Right renal cortex interstitium (tissue), 3 donors: ENCODE data around the gene SLC44A5. TPM values are rescaled to one million over a fixed set of nuclear protein-coding genes. Genes with fewer than 3 reads are reported as not detected.
A peak's percentile ranks its signal among the peaks of the same experiment; 100 is the strongest.

Experiments used
- DNase-seq, 3 donors: peaks; one replicate each; pipeline ENCODE4 v3.0.0-alpha.2; 2013; ENCODE audit warnings: low read depth in 3 of 3, low spot score in 2 of 3
- polyA plus RNA-seq, 3 donors: library from polyadenylated mRNA; unstranded; fragments of 120-200 nt; gene quantifications; one replicate each; pipeline ENCODE4 v1.2.1, GENCODE V29; 2013; ENCODE audit not compliant: insufficient read length in 3 of 3

The SLC44A5 gene
- polyA plus RNA-seq, 3 donors, result 10.3 to 14.9 (median 10.4) TPM

DNA sequence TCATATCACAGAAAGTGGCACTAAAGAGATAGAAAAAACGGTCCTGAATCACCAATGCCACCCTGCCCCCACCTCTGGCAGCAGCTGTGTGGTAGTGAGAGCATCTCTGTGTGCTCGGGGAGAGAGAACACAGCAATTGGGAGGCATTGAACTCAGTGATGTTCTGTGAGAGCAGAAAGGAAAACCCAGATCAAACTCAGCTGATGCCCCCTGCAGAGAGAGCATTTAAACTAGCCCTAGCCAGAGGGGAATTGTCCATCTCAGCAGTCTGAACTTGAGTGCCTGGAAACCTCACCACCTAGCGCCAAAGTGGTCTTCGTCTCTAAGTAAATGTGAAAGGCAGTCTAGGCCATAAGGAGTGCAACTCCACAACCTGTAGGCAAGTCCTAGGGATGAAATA lies 21.3 kb downstream of the SLC44A5 start:
- DNase-seq, result no peak

DNA sequence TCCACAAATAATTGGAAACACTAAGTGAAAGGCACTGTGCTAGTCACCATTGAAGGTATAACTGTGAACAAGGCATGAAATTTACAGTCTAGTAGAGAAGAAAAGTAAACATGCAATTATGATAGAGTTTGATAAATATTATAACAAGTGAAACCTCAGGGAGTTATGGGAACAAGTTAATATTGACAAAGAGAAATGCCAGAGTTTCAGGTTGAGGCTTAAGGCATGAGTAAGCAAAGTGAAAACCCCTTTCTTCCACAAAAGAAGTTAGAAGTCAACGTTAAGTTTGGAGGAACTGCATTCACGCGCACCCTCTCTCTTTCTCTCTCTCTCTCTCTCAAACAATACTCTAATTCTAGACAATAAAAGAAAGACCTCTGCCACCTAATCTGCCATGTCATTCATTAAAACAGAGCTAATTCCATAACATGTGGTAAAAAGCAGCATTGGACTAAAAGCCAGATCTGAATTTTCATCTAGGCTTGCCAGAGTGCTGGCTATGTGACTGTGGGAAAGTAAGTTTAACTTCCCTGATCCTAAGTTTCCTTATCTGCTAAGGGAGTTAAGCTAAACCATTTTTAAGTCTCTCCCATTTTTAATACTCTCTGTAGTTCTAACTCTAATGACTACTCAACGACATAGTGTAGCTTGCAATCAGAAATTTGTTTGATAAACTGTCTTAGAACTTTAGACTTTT lies 22.0 kb downstream of the SLC44A5 start:
- no peak for DNase-seq

DNA sequence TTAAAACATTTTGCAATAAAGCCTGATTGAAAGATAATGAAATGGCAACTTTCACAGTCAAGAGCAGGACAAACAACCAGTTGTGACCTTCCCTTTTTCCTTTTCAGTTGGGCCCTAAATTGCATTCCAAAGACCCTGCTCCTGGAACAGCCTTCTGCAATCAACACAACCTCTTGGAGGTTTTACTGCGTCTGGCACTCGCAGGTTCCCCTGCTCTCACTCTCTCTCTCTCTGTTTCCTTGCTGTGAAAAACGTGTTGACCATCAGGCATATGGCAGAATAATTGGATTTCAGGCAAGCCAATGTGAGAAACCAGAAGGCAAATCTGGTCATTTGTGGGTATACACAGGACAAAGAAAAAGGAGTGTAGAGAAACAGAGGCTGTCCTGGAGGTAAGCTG lies 23.2 kb downstream of the SLC44A5 start:
- DNase-seq, result no peak

DNA sequence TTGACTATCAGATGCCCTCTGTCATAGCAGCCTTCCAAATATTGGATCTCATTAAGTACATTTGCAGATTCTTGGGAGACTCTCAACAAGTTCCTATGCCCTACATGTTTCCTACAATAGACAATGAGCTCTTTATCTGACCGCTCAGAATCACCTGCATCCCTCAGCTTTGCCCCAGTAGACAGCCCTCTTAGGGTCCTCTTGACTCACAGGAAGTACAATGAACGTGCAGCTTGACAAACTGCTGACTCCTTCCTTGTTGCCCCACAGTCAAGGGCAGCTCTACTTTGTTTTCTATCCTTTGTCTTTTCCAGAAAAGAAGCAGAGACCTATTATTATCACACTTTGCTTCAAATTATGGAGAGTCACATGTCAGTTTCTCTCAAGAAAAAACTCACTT lies 27.6 kb downstream of the SLC44A5 start:
- DNase-seq, result no peak

DNA sequence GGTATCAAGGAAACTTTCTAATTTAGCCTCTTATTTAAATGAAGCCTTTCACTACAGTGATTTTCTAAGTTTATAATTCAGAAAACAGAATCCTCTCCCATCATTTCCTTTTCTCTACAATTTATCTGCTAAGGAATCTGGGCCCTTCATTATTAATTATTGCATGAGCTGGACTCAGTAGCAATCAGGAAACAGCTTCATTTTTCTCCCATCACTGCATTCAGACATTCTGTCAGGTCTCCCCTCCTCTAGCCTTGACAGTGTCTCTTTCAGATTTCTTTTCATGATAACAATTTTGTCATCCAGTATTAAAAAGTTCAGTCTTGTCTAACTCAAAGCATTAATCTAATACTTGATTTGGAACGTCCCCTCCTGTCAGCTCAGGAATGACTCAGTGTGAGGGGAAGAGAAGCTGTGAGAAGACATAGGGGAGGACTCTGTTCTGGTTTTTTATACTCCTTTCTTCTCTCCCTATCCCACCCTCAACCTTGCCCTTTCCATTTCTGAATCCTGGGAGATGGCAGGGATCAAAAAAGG lies 28.1 kb downstream of the SLC44A5 start:
- no peak for DNase-seq

DNA sequence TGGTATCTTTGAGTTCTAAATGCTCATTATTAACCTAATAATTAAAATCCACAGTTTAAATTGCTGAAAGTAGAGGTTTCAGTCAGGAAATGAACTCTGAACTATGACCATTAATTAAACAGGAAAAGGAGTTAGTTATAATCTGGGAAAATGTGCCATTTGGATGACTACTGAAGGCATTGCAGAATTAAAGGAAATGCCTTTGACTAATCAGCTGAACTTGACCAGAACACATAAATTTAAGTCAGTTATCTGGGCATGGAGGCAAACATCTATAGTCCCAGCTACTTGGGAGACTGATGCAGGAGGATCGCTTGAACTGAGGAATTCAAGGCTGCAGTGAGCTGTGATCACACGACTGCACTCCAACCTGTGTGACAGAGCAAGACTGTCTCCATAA lies 31.9 kb downstream of the SLC44A5 start:
- no peak for DNase-seq

DNA sequence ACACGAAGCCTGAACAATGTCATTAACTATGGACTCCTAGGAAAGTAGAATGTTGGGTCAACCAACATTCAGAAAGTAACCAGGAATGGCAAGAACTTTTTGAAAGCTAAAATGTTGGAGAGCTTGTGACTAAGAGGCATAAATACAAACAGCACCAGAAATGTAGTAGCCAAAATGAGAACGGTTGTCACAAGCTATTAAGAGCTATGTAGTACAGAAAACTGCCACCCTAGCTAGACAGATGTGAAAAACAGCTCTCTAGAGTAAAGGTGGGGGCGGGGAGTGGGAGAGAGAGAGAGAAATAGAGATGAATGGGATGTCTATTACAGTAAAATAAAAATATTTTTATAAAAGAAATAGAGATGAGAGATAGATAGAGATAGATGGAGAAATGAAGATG lies 35.1 kb downstream of the SLC44A5 start:
- no peak for DNase-seq

DNA sequence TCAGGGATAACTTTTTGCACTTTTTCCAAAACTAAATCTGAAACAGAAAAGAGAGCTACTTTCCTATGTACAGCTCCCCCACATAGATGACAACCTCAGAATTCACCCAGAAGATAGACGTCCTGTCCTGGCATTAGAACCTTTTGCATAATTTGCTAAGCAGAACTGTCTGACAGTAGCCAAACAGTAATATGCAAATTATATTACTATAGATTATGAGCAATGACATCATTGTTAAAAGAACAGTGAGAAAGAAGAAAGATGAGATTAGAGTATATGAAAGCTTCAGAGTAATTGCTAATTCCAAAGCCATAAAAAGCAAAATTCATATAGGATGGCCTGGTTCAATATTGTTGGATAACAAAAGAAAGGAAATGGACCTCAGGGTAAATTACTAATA lies 43.7 kb downstream of the SLC44A5 start:
- no peak for DNase-seq

DNA sequence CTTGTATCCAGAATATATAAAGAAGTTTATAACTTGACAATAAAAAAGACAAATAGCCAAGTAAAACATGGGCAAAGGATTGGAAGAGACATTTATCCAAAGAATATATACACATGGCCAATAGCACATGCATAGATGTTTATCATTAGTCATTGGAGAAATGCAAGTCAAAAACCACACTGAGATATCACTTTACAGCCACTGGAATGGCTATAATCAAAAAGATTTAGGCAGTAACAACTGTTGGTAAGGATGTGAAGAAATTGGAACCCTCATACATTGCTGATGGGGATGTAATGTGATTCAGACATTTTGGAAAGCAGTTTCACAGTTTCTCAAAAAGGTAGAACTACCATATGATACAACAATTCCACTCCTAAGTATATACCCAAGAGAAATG lies 51.1 kb downstream of the SLC44A5 start:
- DNase-seq, result no peak

DNA sequence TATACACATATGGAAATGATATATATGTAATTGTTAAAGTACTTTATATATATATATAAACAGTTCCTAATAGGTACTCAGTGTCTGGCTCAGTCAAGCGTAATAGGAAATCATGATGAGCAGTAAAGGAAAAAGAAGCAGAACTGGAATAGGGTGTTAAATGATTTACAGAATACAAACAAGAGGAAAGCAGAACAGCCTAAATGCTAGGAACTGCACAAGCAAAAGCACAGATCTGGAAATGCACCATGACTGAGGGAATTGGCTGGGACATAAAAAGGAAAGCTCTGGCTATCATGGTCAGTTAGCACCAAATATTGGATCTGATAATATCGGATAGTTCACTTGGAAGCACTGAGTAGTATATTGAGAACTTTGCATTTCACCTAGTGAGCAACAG lies 51.8 kb downstream of the SLC44A5 start:
- DNase-seq, result peak in 1 of 3 donors; percentile 15

DNA sequence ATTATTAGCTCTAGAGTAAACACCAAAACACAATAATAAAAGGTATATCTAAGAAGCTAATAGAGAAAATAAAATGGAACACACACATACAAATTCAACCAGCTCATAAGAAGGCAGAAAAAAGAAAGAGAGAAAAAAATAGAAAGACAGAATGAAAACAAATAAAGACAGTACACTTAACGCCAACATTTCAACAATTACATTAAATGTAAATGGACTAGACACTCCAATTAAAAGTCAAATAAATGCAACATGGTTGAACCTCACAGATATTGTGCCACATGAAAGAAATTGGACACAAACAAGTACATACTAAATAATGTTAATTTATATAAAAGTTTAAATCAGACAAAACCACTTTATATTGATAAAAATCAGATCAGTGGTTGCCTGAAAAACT lies 56.0 kb downstream of the SLC44A5 start:
- no peak for DNase-seq

DNA sequence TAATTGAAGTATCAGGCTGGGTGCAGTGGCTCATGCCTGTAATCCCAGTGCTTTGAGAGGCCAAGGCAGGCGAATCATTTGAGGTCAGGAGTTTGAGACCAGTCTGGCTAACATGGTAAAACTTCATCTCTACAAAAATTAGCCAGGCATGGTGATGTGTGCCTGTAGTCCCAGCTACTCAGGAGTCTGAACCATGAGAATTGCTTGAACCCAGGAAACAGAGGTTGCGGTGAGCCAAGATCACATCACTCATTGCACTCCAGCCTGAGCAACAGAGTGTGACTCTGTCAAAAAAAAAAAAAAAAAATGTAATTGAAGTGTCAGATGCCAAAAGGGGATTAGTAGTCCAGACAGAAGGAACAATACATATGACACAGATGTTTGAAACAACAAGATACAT lies 56.7 kb downstream of the SLC44A5 start:
- no peak for DNase-seq

DNA sequence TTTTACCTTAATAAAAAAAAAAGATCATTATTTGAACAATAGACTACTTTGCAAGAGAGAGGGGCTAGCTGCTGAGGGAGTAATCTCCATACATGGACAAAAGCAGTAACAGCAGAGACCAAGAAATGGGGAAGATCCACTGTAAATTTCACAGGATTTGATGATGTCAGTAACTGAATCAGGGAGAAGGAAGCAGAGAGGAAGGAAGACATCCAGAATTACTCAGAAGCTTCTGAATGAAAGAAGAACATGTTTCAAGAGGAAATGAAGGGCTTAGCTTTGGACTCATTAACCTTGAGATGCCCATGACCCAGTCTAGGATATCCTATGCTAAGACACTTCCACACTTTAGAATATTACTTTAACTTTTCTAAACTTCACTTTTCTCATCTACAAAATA lies 60.4 kb downstream of the SLC44A5 start:
- DNase-seq, result no peak

DNA sequence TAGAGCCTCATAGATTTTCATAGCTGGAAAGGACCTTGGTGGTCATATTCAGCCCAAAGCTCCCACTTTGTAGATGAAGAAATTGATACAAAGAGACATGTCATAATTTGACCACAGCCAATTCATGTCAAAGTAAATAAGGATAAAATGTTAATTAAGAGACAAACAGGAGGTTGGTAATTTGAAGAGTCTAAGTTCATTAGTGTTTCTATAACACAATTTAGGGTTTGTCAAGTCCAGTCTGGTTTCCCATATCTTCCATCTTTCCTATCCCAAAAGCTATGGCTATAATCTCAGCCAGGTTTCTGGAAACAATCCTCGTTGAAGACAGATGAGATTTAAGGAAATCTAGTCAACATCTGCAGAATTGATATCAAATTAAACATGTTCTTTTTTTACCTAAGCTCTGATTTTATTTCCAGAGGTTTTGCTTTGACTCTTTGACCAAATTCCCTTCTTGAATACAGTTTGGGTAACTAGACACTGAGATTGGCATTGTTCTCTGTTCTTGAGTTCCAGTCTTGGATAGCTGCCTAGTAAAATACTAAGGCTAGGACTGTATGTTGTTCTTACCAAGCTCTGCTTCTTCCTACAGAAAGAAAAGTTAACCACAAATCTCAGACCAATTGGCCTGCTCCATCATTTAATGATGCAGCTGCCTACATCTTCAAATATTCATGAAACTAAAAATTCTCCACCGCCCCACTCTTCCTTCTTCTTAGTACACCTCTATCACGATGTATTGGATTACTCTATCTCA lies 62.0 kb downstream of the SLC44A5 start:
- no peak for DNase-seq

DNA sequence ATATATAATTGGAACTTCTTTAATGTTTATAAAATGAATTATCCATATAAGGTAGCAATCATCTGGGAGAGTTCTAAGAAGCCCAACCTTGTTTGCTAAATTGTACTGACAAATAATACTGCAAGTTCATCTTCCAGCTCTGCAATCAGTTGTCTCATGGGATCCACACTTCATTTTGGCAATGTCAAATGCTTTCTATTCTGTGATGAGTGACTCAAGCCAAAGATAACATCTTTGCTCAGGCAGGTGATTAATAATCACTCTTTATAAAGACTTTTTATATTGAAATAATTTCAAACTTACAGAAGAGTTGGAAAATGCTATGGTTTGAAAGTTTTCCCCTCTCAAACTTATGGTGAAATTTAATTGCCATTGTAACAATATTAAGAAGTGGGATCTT lies 67.2 kb downstream of the SLC44A5 start:
- DNase-seq, result no peak

DNA sequence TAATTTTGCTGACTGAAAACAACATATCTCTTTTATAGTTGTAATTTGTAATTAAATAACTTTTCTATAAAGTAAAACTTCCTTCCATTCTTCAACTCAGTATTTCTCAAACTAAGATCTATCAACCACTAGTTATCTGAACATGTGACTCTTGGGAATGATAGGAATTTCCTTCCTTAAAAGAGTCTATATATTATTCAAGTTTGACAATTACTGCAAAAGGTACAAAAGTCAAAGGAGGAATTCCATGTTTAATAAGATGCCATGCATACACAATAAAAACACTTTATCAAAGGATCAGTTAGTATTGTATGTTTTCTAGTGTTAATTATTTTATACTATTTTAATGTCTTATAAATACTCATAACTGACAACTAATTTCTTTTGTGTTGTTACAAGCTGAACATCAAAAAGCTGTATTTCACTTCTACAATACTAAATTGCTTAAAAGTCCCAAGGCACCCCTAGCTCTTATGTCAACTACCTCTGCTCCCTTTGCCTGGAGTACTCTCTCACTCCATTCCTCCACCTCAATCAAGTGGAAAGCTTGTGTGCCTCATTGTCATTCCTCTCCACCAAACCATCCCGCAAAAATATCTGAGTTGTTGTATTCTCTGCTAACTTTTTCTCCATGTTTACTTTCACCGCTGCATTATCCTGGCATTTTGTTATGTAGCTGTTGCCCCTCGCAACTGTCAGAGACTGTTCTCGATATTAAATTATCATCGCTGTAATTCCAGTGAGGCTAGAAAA lies 67.9 kb downstream of the SLC44A5 start:
- DNase-seq, result no peak

DNA sequence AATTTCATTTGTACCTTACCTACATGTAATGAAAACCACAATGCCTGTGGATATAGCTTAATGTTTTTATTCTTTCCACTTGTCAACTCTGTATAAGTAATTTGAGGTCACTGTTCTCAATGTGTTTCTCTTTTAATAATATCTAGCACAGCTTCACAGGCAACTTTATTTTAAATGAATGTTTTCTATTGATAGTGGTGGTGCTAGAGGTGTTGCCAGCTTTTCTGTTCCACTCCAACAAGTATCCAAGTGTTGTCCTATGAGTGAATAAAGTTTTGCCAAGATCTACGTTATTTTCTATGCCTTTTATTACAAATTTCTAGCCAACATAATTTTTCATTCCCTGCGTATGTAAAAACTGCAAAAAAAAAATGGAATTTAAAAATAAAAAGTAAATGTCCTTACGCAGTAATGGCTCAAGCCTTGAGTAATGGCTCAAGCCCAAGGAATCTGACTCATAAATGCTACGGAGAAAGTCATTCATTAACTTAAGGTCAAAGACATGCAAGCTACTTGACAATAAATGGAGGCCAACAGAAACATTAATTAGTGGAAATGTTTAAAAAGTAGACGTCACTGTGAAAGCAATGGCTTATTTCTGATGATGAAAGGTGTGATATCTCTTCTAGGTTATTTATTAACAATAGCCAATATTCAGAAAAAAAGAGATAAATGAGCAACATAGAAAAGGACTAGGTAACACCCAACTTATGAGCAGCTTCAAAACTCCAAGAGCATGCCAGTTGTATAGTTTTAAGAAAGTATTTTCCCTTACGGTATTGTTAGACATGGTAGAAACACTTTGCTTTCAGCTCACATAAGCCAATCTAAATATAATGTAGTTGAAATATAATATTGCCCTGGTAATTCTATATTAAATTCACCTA lies 71.4 kb downstream of the SLC44A5 start:
- DNase-seq, result no peak

DNA sequence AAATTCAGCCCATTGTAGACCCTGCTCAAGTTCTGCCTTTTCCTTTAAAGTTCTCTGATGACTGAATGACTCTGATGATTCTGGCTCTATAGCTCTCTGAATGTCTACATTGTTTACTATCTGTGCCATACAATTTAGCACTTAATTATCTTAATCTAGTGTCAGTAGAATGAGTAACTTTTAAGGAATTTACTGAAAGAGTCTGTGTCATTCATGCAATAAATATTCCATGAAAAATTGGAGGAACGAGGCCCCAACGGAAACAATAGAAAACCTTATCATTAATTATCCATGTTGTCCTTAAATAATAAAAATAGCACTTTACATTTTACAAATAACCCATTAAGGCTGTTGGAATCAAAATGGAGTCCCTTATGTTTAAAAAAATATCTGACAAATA lies 77.8 kb downstream of the SLC44A5 start:
- no peak for DNase-seq

DNA sequence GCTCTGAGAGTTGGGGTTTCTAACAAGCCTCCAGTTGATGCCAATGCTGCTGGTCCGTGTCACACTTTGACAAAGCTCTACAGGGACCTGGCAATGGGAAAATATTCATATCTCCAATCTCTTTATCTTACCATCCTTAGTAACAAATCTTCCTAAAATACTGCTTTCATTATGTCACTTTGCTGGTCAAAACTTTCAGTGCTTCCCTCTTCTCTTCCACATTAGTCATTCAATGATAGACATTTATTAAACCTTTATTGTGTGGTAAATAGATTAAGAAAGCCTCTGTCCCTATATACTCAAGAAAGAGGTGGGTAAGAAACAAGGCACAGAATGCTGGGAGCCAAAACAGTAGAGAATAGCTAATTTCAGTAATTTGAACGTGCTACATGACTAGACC lies 79.3 kb downstream of the SLC44A5 start:
- DNase-seq, result no peak

DNA sequence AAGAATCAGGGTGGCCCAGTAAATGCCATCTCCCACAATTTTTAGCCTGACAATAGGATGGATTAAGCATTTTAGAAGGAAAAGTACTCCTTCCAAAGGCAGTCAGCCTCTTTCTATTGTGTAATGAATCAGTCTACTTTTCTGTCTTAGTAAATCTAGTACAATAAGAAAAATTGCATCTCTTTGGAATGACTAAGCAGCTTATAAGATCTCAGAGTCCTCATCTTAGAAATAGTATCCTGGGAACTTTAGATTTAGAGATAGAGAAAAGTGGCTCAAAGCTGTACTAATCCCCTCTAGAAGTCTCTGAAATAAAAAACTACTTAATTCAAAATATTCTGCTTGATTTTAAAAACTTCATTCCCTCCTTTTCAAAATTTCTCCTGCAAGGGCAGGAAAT lies 81.4 kb downstream of the SLC44A5 start:
- DNase-seq, result no peak

DNA sequence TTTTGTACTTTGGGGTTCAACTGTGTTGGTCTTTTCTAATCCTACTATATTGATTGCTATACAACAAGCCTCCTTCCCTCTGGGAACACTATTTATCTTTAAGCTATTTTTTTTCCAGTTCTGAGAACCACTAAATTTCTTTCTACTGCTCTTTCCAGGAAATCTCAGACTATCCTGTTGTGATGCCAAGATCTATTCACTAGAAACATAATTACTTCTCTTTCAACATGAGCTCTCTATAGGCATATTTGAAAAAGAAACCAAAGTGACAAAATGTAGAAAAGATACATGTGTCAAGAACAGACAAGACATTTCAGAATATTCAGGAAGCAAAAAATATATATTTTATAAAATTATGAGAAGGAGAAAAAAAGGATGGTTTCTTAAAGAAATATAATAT lies 82.9 kb downstream of the SLC44A5 start:
- DNase-seq, result no peak
